HTERT RPE-1 (cell line): ENCODE data around the gene ADAMTS19.

ENCODE experiments used
- in situ Hi-C: fragments of 300-500 bp; cut with MboI; formaldehyde crosslinking; loops from 4 replicates; pipeline ENCODE4 v1.14.3; 2020; ENCODE audit warnings: low sequenced_read_pairs

The ADAMTS19 gene

GRCh38 chr5:129763651-129764050 lies 303.6 kb downstream of the ADAMTS19 start:
- in situ Hi-C loops, result no loop called here

DNA sequence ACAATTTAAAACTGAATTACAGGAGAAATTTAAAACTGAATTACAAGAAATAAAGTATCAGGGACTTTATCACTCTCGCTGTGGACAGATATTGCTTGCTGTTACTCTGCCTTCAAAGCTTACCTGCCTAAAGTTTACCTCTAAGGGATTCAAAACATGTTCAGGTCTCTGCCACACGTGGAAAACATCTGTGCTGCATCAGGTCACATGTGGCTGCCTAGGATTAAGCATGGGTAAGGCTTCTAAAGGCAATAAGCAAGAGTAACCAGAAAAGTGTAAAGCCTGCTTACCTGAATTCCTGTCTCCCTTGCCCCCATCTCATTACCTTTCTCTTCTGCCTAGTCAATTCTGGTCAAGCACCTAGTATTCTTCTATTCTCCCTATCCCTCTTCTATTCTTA lies 306.7 kb downstream of the ADAMTS19 start:
- in situ Hi-C loops, result no loop called here

DNA sequence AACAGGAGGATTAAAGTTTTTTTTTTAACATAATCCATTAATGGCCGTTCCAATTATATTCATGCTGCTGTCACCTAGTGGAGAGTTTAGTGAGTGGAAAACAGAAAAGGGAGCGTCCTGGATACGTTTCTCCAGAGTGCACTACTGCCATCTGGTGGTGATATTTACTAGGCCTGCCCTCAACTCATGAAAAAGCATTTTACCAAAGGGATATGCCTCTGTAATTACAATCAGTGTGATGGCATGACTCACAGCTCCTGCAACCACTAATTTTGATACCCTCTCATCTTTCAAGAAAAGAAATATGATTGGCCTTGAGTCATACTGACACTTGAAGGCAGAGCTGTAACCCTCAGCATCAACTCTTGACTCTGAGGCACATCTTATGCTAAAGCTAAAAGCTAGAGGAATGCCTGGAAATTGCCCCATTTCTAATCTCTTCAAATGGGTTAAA lies 307.9 kb downstream of the ADAMTS19 start:
- in situ Hi-C loops, result no loop called here

DNA sequence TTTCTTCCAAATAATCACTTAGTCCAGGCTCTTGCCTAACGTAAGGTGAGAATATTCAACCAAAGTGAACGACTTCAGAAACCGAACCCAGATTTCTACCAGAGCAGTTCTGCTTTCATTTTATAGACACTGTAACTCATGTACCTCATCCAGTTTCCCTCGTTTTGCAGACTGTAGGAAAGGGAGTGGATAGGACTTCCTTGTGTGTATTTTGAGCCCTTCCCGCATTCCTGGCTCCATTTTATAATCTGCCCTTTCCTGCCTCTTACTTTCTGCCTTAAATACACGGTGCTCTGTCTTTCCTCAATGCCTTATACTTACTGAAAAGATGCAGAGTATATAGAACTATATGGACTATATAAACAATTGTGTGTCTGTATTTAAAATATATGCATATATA lies 308.6 kb downstream of the ADAMTS19 start:
- in situ Hi-C loops, result no loop called here

GRCh38 chr5:129770024-129770820 lies 310.1 kb downstream of the ADAMTS19 start:
- in situ Hi-C loops, result no loop called here

DNA sequence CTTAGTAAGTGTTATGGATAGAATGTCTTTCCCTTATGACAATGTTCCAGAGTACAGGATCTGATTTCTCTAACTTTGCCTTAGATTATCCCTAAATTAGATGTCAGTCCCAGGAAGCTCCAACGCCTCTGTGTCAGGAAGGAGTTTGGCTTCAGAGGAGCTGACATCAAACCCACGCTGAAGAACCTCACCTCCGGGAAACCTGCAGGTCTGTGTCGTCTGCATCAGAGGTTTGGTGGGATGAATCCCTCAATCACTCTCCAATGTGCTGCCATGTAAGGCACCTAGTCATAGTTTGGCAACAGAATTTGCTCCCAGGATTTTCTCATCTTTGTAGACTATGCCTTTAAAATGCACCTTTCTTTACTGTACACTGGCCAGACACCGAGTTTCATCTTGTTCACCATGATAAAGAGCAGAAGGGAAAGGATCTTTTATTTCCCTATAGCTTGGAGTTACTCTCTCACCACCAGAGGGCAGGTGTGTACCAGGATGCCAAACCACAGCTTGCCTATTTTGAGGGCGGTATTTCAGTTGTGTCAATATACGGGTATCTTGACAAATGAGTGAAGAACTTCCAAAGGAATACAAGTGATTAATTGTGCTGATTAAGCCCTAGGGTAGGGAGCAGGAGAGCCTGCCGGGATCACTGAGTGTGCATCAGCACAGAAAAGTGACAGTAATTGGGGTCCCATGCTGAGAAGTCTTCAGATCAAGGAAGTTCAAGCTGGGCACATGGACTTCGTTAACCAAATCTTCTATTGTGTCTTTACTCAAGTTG lies 311.1 kb downstream of the ADAMTS19 start:
- in situ Hi-C loops, result no loop called here

DNA sequence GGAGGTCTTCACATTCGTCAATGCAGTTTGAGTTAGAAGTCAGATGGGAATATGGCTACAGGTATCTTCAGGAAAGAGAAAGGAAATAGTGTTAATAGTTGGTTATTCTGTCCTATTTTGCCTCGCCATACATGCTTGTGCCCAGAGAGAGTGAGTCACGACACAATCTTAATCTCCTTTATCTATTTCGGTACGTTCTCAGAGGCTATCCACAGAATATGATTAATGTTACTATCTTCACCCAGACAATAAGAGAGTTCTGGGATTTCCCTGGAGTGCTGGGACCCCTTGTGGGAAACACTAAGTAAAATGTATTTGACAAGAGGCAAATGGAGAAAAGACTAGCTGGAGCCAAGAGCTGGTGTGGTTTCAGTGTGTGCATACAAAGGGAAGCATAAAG lies 313.3 kb downstream of the ADAMTS19 start:
- in situ Hi-C loops, result no loop called here

- in situ Hi-C loops, result no loop called here
Observed at GRCh38 chr5:129781594-129781993, 321.5 kb downstream of the ADAMTS19 start.
